ENCODE results near the gene ATCAY.

DNA sequence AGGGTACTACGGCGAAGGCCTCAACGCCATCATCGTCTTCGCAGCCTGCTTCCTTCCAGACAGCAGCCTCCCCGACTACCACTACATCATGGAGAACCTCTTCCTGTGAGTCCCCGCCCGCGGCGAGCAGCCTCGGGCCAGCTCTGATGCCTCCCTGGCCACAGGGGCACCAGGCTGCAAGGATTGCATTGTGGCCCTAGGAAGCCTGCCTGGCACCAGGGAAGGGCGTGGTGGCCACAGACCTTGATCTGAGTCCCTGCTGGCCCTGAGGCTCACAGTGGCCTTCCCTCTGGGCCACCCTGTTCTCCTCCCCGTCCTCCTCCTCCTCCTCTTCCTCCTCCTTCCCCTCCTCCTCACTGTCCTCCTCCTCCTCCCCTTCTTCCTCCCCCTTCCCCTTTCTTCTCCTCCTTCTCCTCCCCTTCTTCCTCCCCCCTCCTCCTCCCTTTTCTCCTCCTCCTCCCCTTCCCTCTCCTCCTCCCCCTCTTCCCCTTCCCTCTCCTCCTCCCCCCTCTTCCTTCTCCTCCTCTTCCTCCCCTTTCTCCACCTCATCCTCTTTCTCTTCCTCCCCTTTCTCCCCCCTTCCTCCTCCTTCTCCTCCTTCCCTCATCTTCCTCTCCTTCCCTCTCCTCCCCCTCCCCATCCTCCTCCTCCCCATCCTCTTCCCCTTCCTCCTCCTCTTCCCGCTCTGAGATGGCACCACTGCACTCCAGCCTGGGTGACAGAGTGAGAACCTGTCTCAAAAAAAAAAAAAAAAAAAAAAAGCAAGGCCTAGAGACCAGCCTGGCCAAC, 28.0 kb downstream of the ATCAY start:
- TF ChIP-seq POLR2AphosphoS5 (IDR thresholded peaks at IDR 0.05) (no peak), POLR2A (IDR thresholded peaks at IDR 0.05) (no peak)
- TF ChIP-seq, protein P1, sequence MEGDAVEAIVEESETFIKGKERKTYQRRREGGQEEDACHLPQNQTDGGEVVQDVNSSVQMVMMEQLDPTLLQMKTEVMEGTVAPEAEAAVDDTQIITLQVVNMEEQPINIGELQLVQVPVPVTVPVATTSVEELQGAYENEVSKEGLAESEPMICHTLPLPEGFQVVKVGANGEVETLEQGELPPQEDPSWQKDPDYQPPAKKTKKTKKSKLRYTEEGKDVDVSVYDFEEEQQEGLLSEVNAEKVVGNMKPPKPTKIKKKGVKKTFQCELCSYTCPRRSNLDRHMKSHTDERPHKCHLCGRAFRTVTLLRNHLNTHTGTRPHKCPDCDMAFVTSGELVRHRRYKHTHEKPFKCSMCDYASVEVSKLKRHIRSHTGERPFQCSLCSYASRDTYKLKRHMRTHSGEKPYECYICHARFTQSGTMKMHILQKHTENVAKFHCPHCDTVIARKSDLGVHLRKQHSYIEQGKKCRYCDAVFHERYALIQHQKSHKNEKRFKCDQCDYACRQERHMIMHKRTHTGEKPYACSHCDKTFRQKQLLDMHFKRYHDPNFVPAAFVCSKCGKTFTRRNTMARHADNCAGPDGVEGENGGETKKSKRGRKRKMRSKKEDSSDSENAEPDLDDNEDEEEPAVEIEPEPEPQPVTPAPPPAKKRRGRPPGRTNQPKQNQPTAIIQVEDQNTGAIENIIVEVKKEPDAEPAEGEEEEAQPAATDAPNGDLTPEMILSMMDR (IDR thresholded peaks at IDR 0.05) = no peak
